ENCODE results near the gene CFI. TPM values are rescaled to one million over a fixed set of nuclear protein-coding genes. Genes with fewer than 3 reads are reported as not detected.

CFI gene
- total and polyA plus RNA-seq, 9 of the 15 experiments (the other 6 are each of a cell fraction or from before 2014, with no cell fraction given): 0.30 to 8.4 (median 0.95) TPM

- TF ChIP-seq CLOCK (CRISPR knock-in tag; IDR thresholded peaks at IDR 0.05; ENCODE audit: borderline replicate concordance): no peak
- TF ChIP-seq ZNF318 (IDR thresholded peaks at IDR 0.05; ENCODE audit: borderline replicate concordance in 1 of 2, low read depth in 1 of 2): no peak
- no peak for TF ChIP-seq FOXO4 (CRISPR knock-in tag; IDR thresholded peaks at IDR 0.05)
- TF ChIP-seq GTF2B (IDR thresholded peaks at IDR 0.05; ENCODE audit: extremely low read depth, insufficient read length): no peak
These were observed 46.1 kb downstream of the CFI start (continued) for GRCh38 chr4:109755656-109756055.

All from K562 (cell line).